ENCODE results near the gene ADARB2.
"Not testable (repeated sequence)": the region's sequence is repeated elsewhere in the genome, so short reads cannot be mapped to it uniquely, and the experiment has no call there.

ADARB2 gene

DNA sequence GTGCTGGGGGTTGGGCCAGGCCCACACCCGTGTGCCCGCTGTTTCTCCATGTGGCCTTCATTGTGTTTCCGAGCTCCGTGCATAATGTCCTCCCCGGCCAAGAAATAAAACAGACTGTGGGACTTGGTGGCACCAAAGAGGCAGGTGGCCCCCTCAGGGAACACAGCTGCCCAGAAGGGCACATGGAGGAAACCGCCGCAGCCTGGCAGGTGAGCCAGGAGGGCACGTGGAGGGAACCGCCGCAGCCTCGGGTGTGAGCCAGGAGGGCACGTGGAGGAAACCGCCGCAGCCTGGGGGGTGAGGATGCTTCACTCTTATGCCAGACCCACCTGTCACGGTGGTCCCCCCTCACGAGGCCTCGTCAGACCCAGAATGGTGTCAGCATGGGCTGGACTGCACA lies 392.5 kb downstream of the ADARB2 start:
- H2AFZ ChIP-seq (ENCODE audit: low read depth), result no peak overlapping the region
- TF ChIP-seq, protein P1, sequence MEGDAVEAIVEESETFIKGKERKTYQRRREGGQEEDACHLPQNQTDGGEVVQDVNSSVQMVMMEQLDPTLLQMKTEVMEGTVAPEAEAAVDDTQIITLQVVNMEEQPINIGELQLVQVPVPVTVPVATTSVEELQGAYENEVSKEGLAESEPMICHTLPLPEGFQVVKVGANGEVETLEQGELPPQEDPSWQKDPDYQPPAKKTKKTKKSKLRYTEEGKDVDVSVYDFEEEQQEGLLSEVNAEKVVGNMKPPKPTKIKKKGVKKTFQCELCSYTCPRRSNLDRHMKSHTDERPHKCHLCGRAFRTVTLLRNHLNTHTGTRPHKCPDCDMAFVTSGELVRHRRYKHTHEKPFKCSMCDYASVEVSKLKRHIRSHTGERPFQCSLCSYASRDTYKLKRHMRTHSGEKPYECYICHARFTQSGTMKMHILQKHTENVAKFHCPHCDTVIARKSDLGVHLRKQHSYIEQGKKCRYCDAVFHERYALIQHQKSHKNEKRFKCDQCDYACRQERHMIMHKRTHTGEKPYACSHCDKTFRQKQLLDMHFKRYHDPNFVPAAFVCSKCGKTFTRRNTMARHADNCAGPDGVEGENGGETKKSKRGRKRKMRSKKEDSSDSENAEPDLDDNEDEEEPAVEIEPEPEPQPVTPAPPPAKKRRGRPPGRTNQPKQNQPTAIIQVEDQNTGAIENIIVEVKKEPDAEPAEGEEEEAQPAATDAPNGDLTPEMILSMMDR (conservative IDR thresholded peaks at IDR 0.05; ENCODE audit: low read depth, low read length), result no peak

DNA sequence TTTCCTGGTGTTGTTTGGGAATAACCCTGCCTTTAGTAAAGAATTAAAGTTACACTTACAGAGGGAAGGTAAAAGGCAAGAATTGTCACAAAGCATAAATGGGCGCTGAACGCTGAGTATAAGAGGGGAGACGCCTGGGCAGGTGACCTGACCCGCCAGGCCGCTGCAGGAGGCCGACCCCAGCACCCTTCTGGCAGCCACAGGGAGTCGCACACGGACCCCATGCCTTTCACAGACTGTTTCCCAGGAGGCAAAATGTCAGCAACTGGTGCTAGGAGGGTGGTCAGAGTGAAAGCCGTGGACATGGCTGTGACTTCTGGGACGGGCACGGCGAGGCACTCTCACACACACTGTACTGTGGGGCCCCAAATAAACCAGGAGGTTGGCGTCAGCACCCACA lies 392.9 kb downstream of the ADARB2 start:
- H3K4me3 ChIP-seq (IDR thresholded peaks at IDR 0.05; ENCODE audit: insufficient read depth, low read depth, low read length), result no peak overlapping the region
- H2AFZ ChIP-seq (ENCODE audit: low read depth), result no peak overlapping the region
- H3K79me2 ChIP-seq (ENCODE audit: insufficient read depth, low read depth), result no peaks in the 10 kb centered on the region
- no peaks in the 10 kb centered on the region for H3K27me3 ChIP-seq (ENCODE audit: insufficient read depth, low read depth)
- no peaks in the 10 kb centered on the region for H3K36me3 ChIP-seq (ENCODE audit: insufficient read depth)
- H3K9ac ChIP-seq, result no peak overlapping the region
- no peak overlapping the region for H3K4me2 ChIP-seq
- no peaks in the 10 kb centered on the region for H4K20me1 ChIP-seq (ENCODE audit: insufficient read depth)
- H3K27ac ChIP-seq, result no peak overlapping the region
- no peaks in the 10 kb centered on the region for H3K4me1 ChIP-seq (ENCODE audit: low read depth, poor library complexity, severe bottlenecking)
- TF ChIP-seq, protein P1 (conservative IDR thresholded peaks at IDR 0.05; ENCODE audit: low read depth, low read length), result no peak

More for the DNA sequence above, 392.5 kb downstream of the ADARB2 start:
- Histone ChIP-seq H3K4me1 (ENCODE audit: low read depth, poor library complexity, severe bottlenecking) (no peaks in the 10 kb centered on the region), H3K79me2 (ENCODE audit: insufficient read depth, low read depth) (no peaks in the 10 kb centered on the region), H3K27ac (no peak overlapping the region), H3K36me3 (ENCODE audit: insufficient read depth) (no peaks in the 10 kb centered on the region), H3K27me3 (ENCODE audit: insufficient read depth, low read depth) (no peaks in the 10 kb centered on the region), H4K20me1 (ENCODE audit: insufficient read depth) (no peaks in the 10 kb centered on the region), H3K4me2 (no peak overlapping the region), H3K4me3 (IDR thresholded peaks at IDR 0.05; ENCODE audit: insufficient read depth, low read depth, low read length) (no peak overlapping the region), H3K9ac (no peak overlapping the region)

DNA sequence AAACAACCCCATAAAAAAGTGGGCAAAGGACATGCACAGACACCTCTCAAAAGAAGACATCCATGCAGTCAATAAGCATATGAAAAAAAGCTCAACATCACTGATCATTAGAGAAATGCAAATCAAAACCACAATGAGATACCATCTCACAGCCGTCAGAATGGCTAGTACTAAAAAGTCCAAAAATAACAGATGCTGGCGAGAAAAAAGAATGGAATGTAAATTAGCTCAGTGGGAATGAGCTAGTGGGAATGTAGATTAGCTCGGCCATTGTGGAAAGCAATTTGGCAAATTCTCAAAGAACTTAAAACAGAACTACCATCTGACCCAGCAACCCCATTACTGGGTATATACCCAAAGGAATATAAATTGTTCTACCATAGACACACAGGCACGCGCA lies 394.1 kb downstream of the ADARB2 start:
- Histone ChIP-seq H3K27ac (no peak overlapping the region), H2AFZ (ENCODE audit: low read depth) (no peak overlapping the region), H3K27me3 (ENCODE audit: insufficient read depth, low read depth) (no peaks in the 10 kb centered on the region), H3K4me1 (ENCODE audit: low read depth, poor library complexity, severe bottlenecking) (no peaks in the 10 kb centered on the region), H3K9ac (no peak overlapping the region), H3K4me3 (IDR thresholded peaks at IDR 0.05; ENCODE audit: insufficient read depth, low read depth, low read length) (no peak overlapping the region), H3K4me2 (no peak overlapping the region), H4K20me1 (ENCODE audit: insufficient read depth) (no peaks in the 10 kb centered on the region), H3K36me3 (ENCODE audit: insufficient read depth) (no peaks in the 10 kb centered on the region), H3K79me2 (ENCODE audit: insufficient read depth, low read depth) (no peaks in the 10 kb centered on the region)
- TF ChIP-seq, protein P1 (conservative IDR thresholded peaks at IDR 0.05; ENCODE audit: low read depth, low read length), result no peak

DNA sequence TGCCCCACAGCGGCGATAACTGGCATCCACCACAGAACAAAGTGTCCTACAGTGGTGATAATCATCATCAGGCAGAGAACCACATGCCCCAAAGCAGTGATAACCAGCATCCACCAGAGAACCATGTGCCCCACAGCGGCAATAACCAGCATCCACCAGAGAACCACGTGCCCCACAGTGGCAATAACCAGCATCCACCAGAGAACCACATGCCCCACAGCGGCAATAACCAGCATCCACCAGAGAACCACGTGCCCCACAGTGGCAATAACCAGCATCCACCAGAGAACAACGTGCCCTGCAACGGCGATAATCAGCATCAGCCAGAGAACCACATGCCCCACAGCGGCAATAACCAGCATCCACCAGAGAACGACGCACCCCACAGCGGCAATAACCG lies 396.3 kb downstream of the ADARB2 start:
- H4K20me1 ChIP-seq (ENCODE audit: insufficient read depth); H3K4me3 ChIP-seq (IDR thresholded peaks at IDR 0.05; ENCODE audit: insufficient read depth, low read depth, low read length); H2AFZ ChIP-seq (ENCODE audit: low read depth); H3K9ac ChIP-seq; H3K4me1 ChIP-seq (ENCODE audit: low read depth, poor library complexity, severe bottlenecking); H3K27me3 ChIP-seq (ENCODE audit: insufficient read depth, low read depth); H3K4me2 ChIP-seq; H3K27ac ChIP-seq; H3K36me3 ChIP-seq (ENCODE audit: insufficient read depth); H3K79me2 ChIP-seq (ENCODE audit: insufficient read depth, low read depth): not testable (repeated sequence)

DNA sequence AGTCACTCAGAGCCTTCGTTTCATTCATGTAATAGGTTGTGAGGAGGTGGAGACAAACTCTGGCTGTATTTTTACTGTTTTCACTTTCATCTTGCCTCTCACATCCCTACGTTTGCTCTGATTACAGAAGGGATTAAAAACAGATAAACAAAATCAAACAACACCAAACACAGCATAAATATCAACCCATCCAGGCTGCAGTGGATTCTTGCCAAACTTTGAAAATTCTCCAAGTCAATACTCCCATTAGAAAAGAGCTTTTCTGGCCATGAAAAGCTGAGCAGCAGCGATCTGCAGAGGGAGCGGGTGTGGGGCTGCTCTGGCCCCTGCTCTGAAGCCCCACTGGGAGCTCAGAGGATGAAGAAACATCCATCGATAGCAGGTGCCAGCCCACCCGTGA lies 397.9 kb downstream of the ADARB2 start:
- Histone ChIP-seq H2AFZ (ENCODE audit: low read depth) (no peak overlapping the region), H3K79me2 (ENCODE audit: insufficient read depth, low read depth) (no peaks in the 10 kb centered on the region), H3K36me3 (ENCODE audit: insufficient read depth) (no peaks in the 10 kb centered on the region), H3K4me3 (IDR thresholded peaks at IDR 0.05; ENCODE audit: insufficient read depth, low read depth, low read length) (no peak overlapping the region), H3K4me2 (no peak overlapping the region), H3K27me3 (ENCODE audit: insufficient read depth, low read depth) (no peaks in the 10 kb centered on the region), H4K20me1 (ENCODE audit: insufficient read depth) (no peaks in the 10 kb centered on the region), H3K9ac (no peak overlapping the region), H3K4me1 (ENCODE audit: low read depth, poor library complexity, severe bottlenecking) (no peaks in the 10 kb centered on the region), H3K27ac (no peak overlapping the region)
- TF ChIP-seq, protein P1 (conservative IDR thresholded peaks at IDR 0.05; ENCODE audit: low read depth, low read length), result no peak
